ENCODE data around the gene COPS7A. TPM values are rescaled to one million over a fixed set of nuclear protein-coding genes. Genes with fewer than 3 reads are reported as not detected.
A peak's percentile ranks its signal among the peaks of the same experiment; 100 is the strongest.

The COPS7A gene
- total RNA-seq, 2 donors from 2014 or later: 43.3 to 69.2 TPM

- peaks cover 9% of the 10 kb centered on the region for H3K27me3 ChIP-seq (ENCODE audit: control insufficient read depth, insufficient read depth, low read length, poor library complexity, severe bottlenecking)
- H3K9me3 ChIP-seq (ENCODE audit: control insufficient read depth, low read length): no peaks in the 10 kb centered on the region
- peak; percentile 91 for DNase-seq
- peaks cover 45% of the 10 kb centered on the region for H3K4me1 Mint-ChIP-seq
- peaks cover 6% of the 10 kb centered on the region for H3K36me3 ChIP-seq (ENCODE audit: control insufficient read depth, insufficient read depth, low read length)
- H3K4me3 Mint-ChIP-seq: peak overlapping the region; percentile 69
- H3K27ac ChIP-seq (ENCODE audit: low read depth, low read length): peak overlapping the region; percentile 95
- TF ChIP-seq, protein P1, sequence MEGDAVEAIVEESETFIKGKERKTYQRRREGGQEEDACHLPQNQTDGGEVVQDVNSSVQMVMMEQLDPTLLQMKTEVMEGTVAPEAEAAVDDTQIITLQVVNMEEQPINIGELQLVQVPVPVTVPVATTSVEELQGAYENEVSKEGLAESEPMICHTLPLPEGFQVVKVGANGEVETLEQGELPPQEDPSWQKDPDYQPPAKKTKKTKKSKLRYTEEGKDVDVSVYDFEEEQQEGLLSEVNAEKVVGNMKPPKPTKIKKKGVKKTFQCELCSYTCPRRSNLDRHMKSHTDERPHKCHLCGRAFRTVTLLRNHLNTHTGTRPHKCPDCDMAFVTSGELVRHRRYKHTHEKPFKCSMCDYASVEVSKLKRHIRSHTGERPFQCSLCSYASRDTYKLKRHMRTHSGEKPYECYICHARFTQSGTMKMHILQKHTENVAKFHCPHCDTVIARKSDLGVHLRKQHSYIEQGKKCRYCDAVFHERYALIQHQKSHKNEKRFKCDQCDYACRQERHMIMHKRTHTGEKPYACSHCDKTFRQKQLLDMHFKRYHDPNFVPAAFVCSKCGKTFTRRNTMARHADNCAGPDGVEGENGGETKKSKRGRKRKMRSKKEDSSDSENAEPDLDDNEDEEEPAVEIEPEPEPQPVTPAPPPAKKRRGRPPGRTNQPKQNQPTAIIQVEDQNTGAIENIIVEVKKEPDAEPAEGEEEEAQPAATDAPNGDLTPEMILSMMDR (conservative IDR thresholded peaks at IDR 0.05): no peak
- no peaks in the 10 kb centered on the region for H3K9me3 Mint-ChIP-seq
- peak overlapping the region; percentile 73 for H3K4me3 ChIP-seq (ENCODE audit: low read length)
- WGBS, 2 experiments (ENCODE audit: insufficient coverage in 1 of 2, insufficient read length in 1 of 2): 26 to 38% methylated on average over 14 of the region's 14 CpGs
- H3K36me3 Mint-ChIP-seq (ENCODE audit: low read depth): peaks cover 26% of the 10 kb centered on the region
- peaks cover 13% of the 10 kb centered on the region for H3K4me1 ChIP-seq (ENCODE audit: control insufficient read depth, insufficient read depth, low read length)
- H3K27ac Mint-ChIP-seq: peak overlapping the region; percentile 69
- H3K9ac ChIP-seq (ENCODE audit: extremely low read depth, low read length, poor library complexity, severe bottlenecking): no peak overlapping the region
- peaks cover 69% of the 10 kb centered on the region for H3K27me3 Mint-ChIP-seq (ENCODE audit: insufficient read depth)
These were observed 54.3 kb downstream of the COPS7A start for GRCh38 chr12:6778217-6778573.

DNA sequence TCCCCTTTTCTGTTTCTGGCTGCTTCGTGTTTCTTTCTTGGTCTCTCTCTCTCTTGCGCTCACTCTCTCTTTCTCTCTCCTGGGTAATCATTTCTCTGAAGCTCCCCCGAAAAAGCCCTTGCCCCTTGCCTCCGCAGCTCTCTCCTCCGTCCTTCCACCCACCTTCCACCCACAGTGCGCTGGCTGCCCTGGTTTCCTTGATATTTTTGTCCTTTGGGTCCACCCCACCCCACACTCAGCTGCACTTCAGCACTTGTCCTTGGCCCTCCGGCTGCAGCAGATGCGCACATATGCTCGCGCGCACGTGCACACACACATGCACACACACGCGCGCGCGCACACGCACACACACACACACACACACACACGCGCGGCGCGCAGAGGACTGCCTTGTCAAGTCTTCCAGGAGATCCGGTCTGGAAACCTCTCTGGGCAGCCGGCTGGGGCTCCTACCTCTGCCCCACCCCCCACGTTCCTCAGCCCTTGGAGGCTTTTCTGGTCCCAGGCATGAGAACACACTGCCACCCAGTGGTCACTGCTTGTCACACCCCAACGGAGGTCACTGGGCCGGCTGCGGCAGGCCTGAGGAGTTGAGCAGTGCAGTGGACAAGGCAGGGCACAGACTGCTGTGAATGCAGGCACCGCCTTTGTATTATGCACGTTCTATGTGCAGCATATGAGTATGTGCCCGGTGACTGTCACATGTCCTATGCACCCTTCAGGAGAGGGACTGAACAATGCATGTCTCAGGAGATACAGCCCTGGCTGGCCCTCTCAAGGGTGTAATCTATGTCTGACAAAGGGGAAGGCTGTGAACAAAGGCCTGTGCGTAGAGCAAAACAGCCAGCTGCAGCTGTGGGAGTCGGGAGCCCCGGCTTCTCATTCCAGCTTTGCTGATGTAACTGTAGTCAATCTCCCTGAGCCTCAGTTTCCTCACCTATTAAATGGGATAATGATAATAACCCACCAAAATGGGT lies 55.0 kb downstream of the COPS7A start:
- Histone ChIP-seq H3K36me3 (ENCODE audit: control insufficient read depth, insufficient read depth, low read length) (peaks cover 6% of the 10 kb centered on the region), H3K27ac (ENCODE audit: low read depth, low read length) (peak overlapping the region; percentile 95), H3K9me3 (ENCODE audit: control insufficient read depth, low read length) (no peaks in the 10 kb centered on the region), H3K4me3 (ENCODE audit: low read length) (peak overlapping the region; percentile 73), H3K9ac (ENCODE audit: extremely low read depth, low read length, poor library complexity, severe bottlenecking) (no peak overlapping the region), H3K27me3 (ENCODE audit: control insufficient read depth, insufficient read depth, low read length, poor library complexity, severe bottlenecking) (peaks cover 6% of the 10 kb centered on the region), H3K4me1 (ENCODE audit: control insufficient read depth, insufficient read depth, low read length) (peaks cover 13% of the 10 kb centered on the region)
- Mint-ChIP-seq H3K9me3 (no peaks in the 10 kb centered on the region), H3K36me3 (ENCODE audit: low read depth) (peaks cover 25% of the 10 kb centered on the region), H3K4me1 (peaks cover 42% of the 10 kb centered on the region), H3K4me3 (peak overlapping the region; percentile 69), H3K27me3 (ENCODE audit: insufficient read depth) (peaks cover 68% of the 10 kb centered on the region), H3K27ac (peak overlapping the region; percentile 69)
- TF ChIP-seq, protein P1 (conservative IDR thresholded peaks at IDR 0.05): peak; percentile 100
- DNase-seq: peak; percentile 100
- WGBS, 2 experiments (ENCODE audit: insufficient coverage in 1 of 2, insufficient read length in 1 of 2): 10 to 24% methylated on average over 10 to 35 of the region's 35 CpGs

- Mint-ChIP-seq H3K27ac (no peak overlapping the region), H3K36me3 (ENCODE audit: low read depth) (peaks cover 20% of the 10 kb centered on the region), H3K4me1 (peaks cover 38% of the 10 kb centered on the region), H3K27me3 (ENCODE audit: insufficient read depth) (peaks cover 57% of the 10 kb centered on the region), H3K9me3 (no peaks in the 10 kb centered on the region), H3K4me3 (no peak overlapping the region)
- Histone ChIP-seq H3K4me1 (ENCODE audit: control insufficient read depth, insufficient read depth, low read length) (peaks cover 13% of the 10 kb centered on the region), H3K36me3 (ENCODE audit: control insufficient read depth, insufficient read depth, low read length) (peaks cover 6% of the 10 kb centered on the region), H3K9ac (ENCODE audit: extremely low read depth, low read length, poor library complexity, severe bottlenecking) (no peak overlapping the region), H3K27me3 (ENCODE audit: control insufficient read depth, insufficient read depth, low read length, poor library complexity, severe bottlenecking) (peaks cover 6% of the 10 kb centered on the region), H3K4me3 (ENCODE audit: low read length) (no peak overlapping the region), H3K27ac (ENCODE audit: low read depth, low read length) (peak overlapping the region; percentile 95), H3K9me3 (ENCODE audit: control insufficient read depth, low read length) (no peaks in the 10 kb centered on the region)
- WGBS, 2 experiments (ENCODE audit: insufficient coverage in 1 of 2, insufficient read length in 1 of 2): 89 to 92% methylated on average over 5 to 6 of the region's 6 CpGs
- no peak for DNase-seq
- TF ChIP-seq, protein P1 (conservative IDR thresholded peaks at IDR 0.05): no peak
These were observed 56.0 kb downstream of the COPS7A start for GRCh38 chr12:6779708-6780432.
